Fibroblast of skin of scalp (primary cell): ENCODE measurements around the gene MYO1D. TPM values are rescaled to one million over a fixed set of nuclear protein-coding genes. Genes with fewer than 3 reads are reported as not detected.
"Not testable (repeated sequence)": the region's sequence is repeated elsewhere in the genome, so short reads cannot be mapped to it uniquely, and the experiment has no call there.

Experiments
- DNase-seq: peaks from one replicate; pipeline ENCODE4 v3.0.0-alpha.2; 2013
- polyA plus RNA-seq, 2 experiments: library from polyadenylated mRNA; unstranded; fragments of 120-200 nt; gene quantifications; one replicate each; pipeline ENCODE4 v1.2.1, GENCODE V29; 2013; ENCODE audit not compliant: insufficient read length in 2 of 2

Gene MYO1D
- polyA plus RNA-seq (2013, experiment 1 of 2; ENCODE audit: insufficient read length): 57.8 TPM
- 62.3 TPM for polyA plus RNA-seq (2013, experiment 2 of 2; ENCODE audit: insufficient read length)

- DNase-seq: no peak
These were observed at the start of gene MYO1D for GRCh38 chr17:32876417-32877163. Gene MYO1D, minus strand, starts transcription at chr17:32877124. Its CDS starts 252 bp downstream, at chr17:32876872.

GRCh38 chr17:32926183-32926582 lies 49.3 kb upstream of the MYO1D start:
- no peak for DNase-seq

- DNase-seq: not testable (repeated sequence)
These were observed 47.0 kb upstream of the MYO1D start for GRCh38 chr17:32923905-32924304.

- no peak for DNase-seq
These were observed 44.1 kb upstream of the MYO1D start for GRCh38 chr17:32921017-32921416.

- DNase-seq: no peak
These were observed 43.4 kb upstream of the MYO1D start for GRCh38 chr17:32920293-32920692.

- DNase-seq: not testable (repeated sequence)
These were observed 43.0 kb upstream of the MYO1D start for GRCh38 chr17:32919876-32920275.

GRCh38 chr17:32917842-32918241 lies 40.9 kb upstream of the MYO1D start:
- DNase-seq: no peak

- DNase-seq: no peak
These were observed 40.2 kb upstream of the MYO1D start for GRCh38 chr17:32917081-32917480.

GRCh38 chr17:32916134-32916533 lies 39.2 kb upstream of the MYO1D start:
- DNase-seq: no peak

- no peak for DNase-seq
These were observed 38.3 kb upstream of the MYO1D start for GRCh38 chr17:32915245-32915644.

- DNase-seq: no peak
These were observed 37.3 kb upstream of the MYO1D start for GRCh38 chr17:32914181-32914580.

- no peak for DNase-seq
These were observed 36.7 kb upstream of the MYO1D start for GRCh38 chr17:32913593-32913992.

- DNase-seq: peak; percentile 76
These were observed 35.4 kb upstream of the MYO1D start for GRCh38 chr17:32912218-32912897.

GRCh38 chr17:32910769-32911168 lies 33.8 kb upstream of the MYO1D start:
- no peak for DNase-seq

- DNase-seq: peak; percentile 84
These were observed 33.0 kb upstream of the MYO1D start for GRCh38 chr17:32909787-32910369.

- DNase-seq: no peak
These were observed 30.7 kb upstream of the MYO1D start for GRCh38 chr17:32907583-32907982.

GRCh38 chr17:32904891-32905290 lies 28.0 kb upstream of the MYO1D start:
- no peak for DNase-seq

- no peak for DNase-seq
These were observed 27.1 kb upstream of the MYO1D start for GRCh38 chr17:32903774-32904673.

- no peak for DNase-seq
These were observed 24.8 kb upstream of the MYO1D start for GRCh38 chr17:32901743-32902142.

GRCh38 chr17:32899236-32900013 lies 22.5 kb upstream of the MYO1D start:
- DNase-seq: no peak

- DNase-seq: no peak
These were observed 19.8 kb upstream of the MYO1D start for GRCh38 chr17:32896647-32897258.
